ENCODE measurements around the gene SLC27A4. TPM values are rescaled to one million over a fixed set of nuclear protein-coding genes. Genes with fewer than 3 reads are reported as not detected.
"Not testable (repeated sequence)": the region's sequence is repeated elsewhere in the genome, so short reads cannot be mapped to it uniquely, and the experiment has no call there.

The SLC27A4 gene
- total RNA-seq, 2 experiments from 2014 or later = 14.2 to 16.0 TPM

DNA sequence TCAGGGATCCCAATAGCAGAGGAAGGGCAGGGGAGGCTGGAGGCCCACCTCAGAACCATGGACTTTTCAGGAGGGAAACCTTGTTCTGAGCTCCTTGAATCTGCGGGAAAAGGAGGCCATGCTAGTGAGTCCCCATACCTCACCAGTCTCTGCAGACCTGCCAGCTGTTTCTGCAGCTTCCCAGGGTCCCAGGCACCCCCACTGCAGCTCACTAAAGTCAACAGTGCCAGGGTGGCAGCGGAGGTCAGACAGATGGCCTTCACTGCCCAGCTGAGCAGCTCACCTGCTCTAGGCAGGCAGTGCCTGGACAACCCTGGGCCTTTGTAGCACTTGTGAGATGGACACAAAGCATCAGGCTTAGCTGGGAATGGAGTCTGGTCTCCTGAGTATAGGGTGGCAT is 4.4 kb upstream of the SLC27A4 start:
- Histone ChIP-seq H3K79me2 (ENCODE audit: insufficient read depth, low read depth, low read length) (no peaks in the 10 kb centered on the region), H3K4me1 (ENCODE audit: insufficient read depth, low read length, poor library complexity, severe bottlenecking) (peaks cover 5% of the 10 kb centered on the region), H4K20me1 (ENCODE audit: insufficient read depth, low read length) (no peaks in the 10 kb centered on the region), H3K4me2 (ENCODE audit: low read length) (no peak overlapping the region), H3K9me3 (ENCODE audit: low read length) (no peaks in the 10 kb centered on the region), H3K4me3 (ENCODE audit: low read depth, low read length, poor library complexity, severe bottlenecking) (no peak overlapping the region), H3K36me3 (ENCODE audit: insufficient read depth, low read length) (peaks cover 11% of the 10 kb centered on the region), H3K9me2 (ENCODE audit: insufficient read depth, low read length) (no peaks in the 10 kb centered on the region), H2AFZ (ENCODE audit: low read length) (no peak overlapping the region), H3K27ac (ENCODE audit: low read depth, low read length, poor library complexity, severe bottlenecking) (no peak overlapping the region)
- intact Hi-C loops (cut with micrococcal nuclease; ENCODE audit: unreplicated experiment) = no loop called here
- DNase-seq (ENCODE audit: low spot score) = no peak
- ChIA-PET POLR2A (interaction anchor here (0.5 to 2.1 kb wide), 2 partner anchors 11 to 13 kb away, joined by 3 to 8 read pairs; no protein-coding TSS in a partner anchor), CTCF (ENCODE audit: unreplicated experiment) (interaction anchor here (1.0 kb wide), 1 partner anchor 85 kb away, joined by 3 read pairs; the partner anchor contains the start of gene CERCAM)
- no peak for TF ChIP-seq EZH2phosphoT487 (IDR thresholded peaks at IDR 0.05; ENCODE audit: borderline replicate concordance, low read depth, low read length)
- TF ChIP-seq, protein P1, sequence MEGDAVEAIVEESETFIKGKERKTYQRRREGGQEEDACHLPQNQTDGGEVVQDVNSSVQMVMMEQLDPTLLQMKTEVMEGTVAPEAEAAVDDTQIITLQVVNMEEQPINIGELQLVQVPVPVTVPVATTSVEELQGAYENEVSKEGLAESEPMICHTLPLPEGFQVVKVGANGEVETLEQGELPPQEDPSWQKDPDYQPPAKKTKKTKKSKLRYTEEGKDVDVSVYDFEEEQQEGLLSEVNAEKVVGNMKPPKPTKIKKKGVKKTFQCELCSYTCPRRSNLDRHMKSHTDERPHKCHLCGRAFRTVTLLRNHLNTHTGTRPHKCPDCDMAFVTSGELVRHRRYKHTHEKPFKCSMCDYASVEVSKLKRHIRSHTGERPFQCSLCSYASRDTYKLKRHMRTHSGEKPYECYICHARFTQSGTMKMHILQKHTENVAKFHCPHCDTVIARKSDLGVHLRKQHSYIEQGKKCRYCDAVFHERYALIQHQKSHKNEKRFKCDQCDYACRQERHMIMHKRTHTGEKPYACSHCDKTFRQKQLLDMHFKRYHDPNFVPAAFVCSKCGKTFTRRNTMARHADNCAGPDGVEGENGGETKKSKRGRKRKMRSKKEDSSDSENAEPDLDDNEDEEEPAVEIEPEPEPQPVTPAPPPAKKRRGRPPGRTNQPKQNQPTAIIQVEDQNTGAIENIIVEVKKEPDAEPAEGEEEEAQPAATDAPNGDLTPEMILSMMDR (conservative IDR thresholded peaks at IDR 0.05; ENCODE audit: low read length) = no peak
- BruUV-seq (replicated peaks) = no TSS peak

- POLR2A ChIA-PET = interaction anchor here (0.7 to 1.5 kb wide), 2 partner anchors 16 to 358 kb away, joined by 3 to 7 read pairs; no protein-coding TSS in a partner anchor
- no peak overlapping the region for H2AFZ ChIP-seq (ENCODE audit: low read length)
- no peak overlapping the region for H3K4me3 ChIP-seq (ENCODE audit: low read depth, low read length, poor library complexity, severe bottlenecking)
- TF ChIP-seq, protein P1 (conservative IDR thresholded peaks at IDR 0.05; ENCODE audit: low read length) = no peak
- TF ChIP-seq EZH2phosphoT487 (IDR thresholded peaks at IDR 0.05; ENCODE audit: borderline replicate concordance, low read depth, low read length) = no peak
- H3K9me2 ChIP-seq (ENCODE audit: insufficient read depth, low read length) = no peaks in the 10 kb centered on the region
- intact Hi-C loops (cut with micrococcal nuclease; ENCODE audit: unreplicated experiment) = no loop called here
- H3K4me1 ChIP-seq (ENCODE audit: insufficient read depth, low read length, poor library complexity, severe bottlenecking) = peaks cover 5% of the 10 kb centered on the region
- CTCF ChIA-PET (ENCODE audit: unreplicated experiment) = no interaction called here
- H3K27ac ChIP-seq (ENCODE audit: low read depth, low read length, poor library complexity, severe bottlenecking) = no peak overlapping the region
- no TSS peak for BruUV-seq (replicated peaks)
- no peak for DNase-seq (ENCODE audit: low spot score)
- H3K36me3 ChIP-seq (ENCODE audit: insufficient read depth, low read length) = peaks cover 4% of the 10 kb centered on the region; the same call in 1 of the 2 replicates
- H3K79me2 ChIP-seq (ENCODE audit: insufficient read depth, low read depth, low read length) = no peaks in the 10 kb centered on the region
- no peaks in the 10 kb centered on the region for H4K20me1 ChIP-seq (ENCODE audit: insufficient read depth, low read length)
- no peak overlapping the region for H3K4me2 ChIP-seq (ENCODE audit: low read length)
- H3K9me3 ChIP-seq (ENCODE audit: low read length) = no peaks in the 10 kb centered on the region
Measured at GRCh38 chr9:128337936-128338335, 2.4 kb upstream of the SLC27A4 start.

GRCh38 chr9:128338852-128339614 is 1.3 kb upstream of the SLC27A4 start:
- CTCF ChIA-PET (ENCODE audit: unreplicated experiment); DNase-seq (ENCODE audit: low spot score); H3K9me3 ChIP-seq (ENCODE audit: low read length); H3K4me3 ChIP-seq (ENCODE audit: low read depth, low read length, poor library complexity, severe bottlenecking); H3K4me1 ChIP-seq (ENCODE audit: insufficient read depth, low read length, poor library complexity, severe bottlenecking); intact Hi-C loops (cut with micrococcal nuclease; ENCODE audit: unreplicated experiment); H3K27ac ChIP-seq (ENCODE audit: low read depth, low read length, poor library complexity, severe bottlenecking); H3K79me2 ChIP-seq (ENCODE audit: insufficient read depth, low read depth, low read length); H3K4me2 ChIP-seq (ENCODE audit: low read length); H2AFZ ChIP-seq (ENCODE audit: low read length); H3K9me2 ChIP-seq (ENCODE audit: insufficient read depth, low read length); H4K20me1 ChIP-seq (ENCODE audit: insufficient read depth, low read length); BruUV-seq (replicated peaks): not testable (repeated sequence)
- POLR2A ChIA-PET = interaction anchor here (0.5 to 0.7 kb wide), 5 partner anchors 22 to 271 kb away, joined by 3 to 5 read pairs (median 3); no protein-coding TSS in a partner anchor
- peaks cover 14% of the 10 kb centered on the region for H3K36me3 ChIP-seq (ENCODE audit: insufficient read depth, low read length)
